Brain microvascular endothelial cell (primary cell): Measurements from ENCODE around the gene SPTLC3.
A peak's percentile ranks its signal among the peaks of the same experiment; 100 is the strongest.

Experiments used
- DNase-seq: peaks from one replicate; pipeline ENCODE4 v3.0.0-alpha.2; 2020
- H3K27ac ChIP-seq: fragments of 250-450 bp; sonication (Bioruptor Pico); 2 replicates; pipeline ENCODE4 v1.5.1; 2020; ENCODE audit warnings: mild to moderate bottlenecking, moderate library complexity
- H3K27me3 ChIP-seq: fragments of 250-450 bp; sonication (Bioruptor Pico); replicated peaks from 2 replicates; pipeline ENCODE4 v1.5.1; 2020; ENCODE audit warnings: mild to moderate bottlenecking
- H3K36me3 ChIP-seq: fragments of 250-450 bp; sonication (Bioruptor Pico); replicated peaks from 2 replicates; pipeline ENCODE4 v1.5.1; 2020; ENCODE audit warnings: mild to moderate bottlenecking
- H3K4me3 ChIP-seq: 2 replicates; pipeline ENCODE4 v1.5.1; 2011; ENCODE audit warnings: low read depth, mild to moderate bottlenecking, control low read depth, low read length, moderate library complexity
- in situ Hi-C: cut with HindIII; loops from 2 replicates; pipeline ENCODE4 v1.10.0; 2017; ENCODE audit warnings: low sequenced_read_pairs, low pct_ligation_motif_present
- TF ChIP-seq, protein P1 (sequence below): IDR thresholded peaks from 2 replicates; pipeline ENCODE4 v1.5.1; 2011; ENCODE audit warnings: low read depth, mild to moderate bottlenecking, moderate library complexity, low read length, control low read depth, inconsistent platforms; ENCODE audit errors: missing control alignments

The SPTLC3 gene

GRCh38 chr20:13035399-13036152 is 26.8 kb downstream of the SPTLC3 start:
- Histone ChIP-seq H3K4me3 (no peak overlapping the region), H3K36me3 (no peaks in the 10 kb centered on the region), H3K27me3 (no peaks in the 10 kb centered on the region), H3K27ac (no peak overlapping the region)
- DNase-seq, result no peak
- TF ChIP-seq, protein P1, sequence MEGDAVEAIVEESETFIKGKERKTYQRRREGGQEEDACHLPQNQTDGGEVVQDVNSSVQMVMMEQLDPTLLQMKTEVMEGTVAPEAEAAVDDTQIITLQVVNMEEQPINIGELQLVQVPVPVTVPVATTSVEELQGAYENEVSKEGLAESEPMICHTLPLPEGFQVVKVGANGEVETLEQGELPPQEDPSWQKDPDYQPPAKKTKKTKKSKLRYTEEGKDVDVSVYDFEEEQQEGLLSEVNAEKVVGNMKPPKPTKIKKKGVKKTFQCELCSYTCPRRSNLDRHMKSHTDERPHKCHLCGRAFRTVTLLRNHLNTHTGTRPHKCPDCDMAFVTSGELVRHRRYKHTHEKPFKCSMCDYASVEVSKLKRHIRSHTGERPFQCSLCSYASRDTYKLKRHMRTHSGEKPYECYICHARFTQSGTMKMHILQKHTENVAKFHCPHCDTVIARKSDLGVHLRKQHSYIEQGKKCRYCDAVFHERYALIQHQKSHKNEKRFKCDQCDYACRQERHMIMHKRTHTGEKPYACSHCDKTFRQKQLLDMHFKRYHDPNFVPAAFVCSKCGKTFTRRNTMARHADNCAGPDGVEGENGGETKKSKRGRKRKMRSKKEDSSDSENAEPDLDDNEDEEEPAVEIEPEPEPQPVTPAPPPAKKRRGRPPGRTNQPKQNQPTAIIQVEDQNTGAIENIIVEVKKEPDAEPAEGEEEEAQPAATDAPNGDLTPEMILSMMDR, result no peak
- in situ Hi-C loops, result no loop called here

- DNase-seq, result peak; percentile 60
Measured at GRCh38 chr20:13037727-13038126, 29.0 kb downstream of the SPTLC3 start.

DNA sequence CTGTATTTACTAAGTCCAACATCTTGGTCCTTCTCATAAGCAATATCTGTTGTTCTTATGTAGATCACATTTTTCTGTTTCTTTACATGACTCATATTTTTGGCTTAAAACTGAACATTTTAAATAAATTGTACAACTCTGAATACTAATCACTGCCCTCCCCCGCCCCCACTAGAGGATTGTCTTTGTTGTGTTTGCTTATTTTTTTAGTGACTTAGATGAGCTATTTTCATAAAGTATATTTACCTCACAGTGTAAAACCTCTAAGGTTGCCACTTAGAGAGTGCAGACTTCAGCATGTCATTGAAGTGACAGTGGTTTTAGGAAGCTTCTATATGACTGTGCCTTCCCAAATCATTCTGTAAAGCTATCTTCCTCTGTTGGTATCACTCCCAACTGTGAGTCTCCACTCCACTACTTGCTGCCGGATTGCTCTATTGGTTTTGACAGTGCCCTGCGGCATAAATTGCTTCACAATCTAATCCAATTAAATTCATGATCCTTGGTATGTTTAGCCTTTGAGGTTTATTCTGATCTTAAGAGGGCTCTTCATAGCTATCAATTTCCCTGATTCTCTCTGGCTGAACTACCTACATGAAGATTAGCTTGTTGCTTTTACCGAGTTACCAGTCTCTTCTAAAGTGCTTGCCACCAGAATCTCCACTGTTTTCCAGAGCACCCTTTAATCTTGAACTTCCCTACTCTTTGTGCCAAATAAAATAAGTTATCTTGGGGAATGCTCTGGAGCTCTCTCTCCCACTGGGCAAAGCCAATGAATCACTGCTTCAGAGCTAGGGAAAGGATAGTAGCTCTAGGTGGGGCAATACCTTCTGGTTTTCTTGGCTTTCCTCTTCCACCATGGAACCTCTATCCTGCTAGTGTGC is 33.0 kb downstream of the SPTLC3 start:
- in situ Hi-C loops, result no loop called here
- Histone ChIP-seq H3K27me3 (no peaks in the 10 kb centered on the region), H3K27ac (no peak overlapping the region), H3K4me3 (no peak overlapping the region), H3K36me3 (no peaks in the 10 kb centered on the region)
- no peak for DNase-seq
- TF ChIP-seq, protein P1, result no peak

More at GRCh38 chr20:13037727-13038126, 29.0 kb downstream of the SPTLC3 start:
- H3K27me3 ChIP-seq, result no peaks in the 10 kb centered on the region
- TF ChIP-seq, protein P1, result no peak
- no peak overlapping the region for H3K27ac ChIP-seq
- in situ Hi-C loops, result no loop called here
- no peaks in the 10 kb centered on the region for H3K36me3 ChIP-seq
- H3K4me3 ChIP-seq, result no peak overlapping the region

- H3K36me3 ChIP-seq, result no peaks in the 10 kb centered on the region
- in situ Hi-C loops, result no loop called here
- TF ChIP-seq, protein P1, result no peak
- no peak for DNase-seq
- H3K27me3 ChIP-seq, result no peaks in the 10 kb centered on the region
- no peak overlapping the region for H3K27ac ChIP-seq
- no peak overlapping the region for H3K4me3 ChIP-seq
Measured at GRCh38 chr20:13042458-13042794, 33.7 kb downstream of the SPTLC3 start.

DNA sequence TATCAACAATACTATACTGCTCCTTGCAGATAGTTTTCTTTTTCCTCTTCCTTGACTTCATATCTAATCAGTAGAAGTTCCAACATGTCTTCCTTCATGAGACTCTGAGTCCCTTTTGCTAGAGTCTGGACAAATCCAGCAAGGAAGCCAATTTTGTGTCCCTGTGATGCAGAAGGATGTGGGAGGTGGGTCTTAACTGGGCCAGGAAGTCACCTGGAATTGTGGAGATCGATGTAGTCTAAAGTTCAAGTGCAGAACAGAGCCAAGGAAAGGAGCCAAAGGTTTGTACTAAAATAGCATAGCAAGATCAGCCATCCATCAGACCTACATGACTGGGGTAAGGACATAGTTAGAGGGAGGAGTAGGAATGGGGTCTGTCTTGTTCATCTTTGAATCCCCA is 37.6 kb downstream of the SPTLC3 start:
- Histone ChIP-seq H3K4me3 (no peak overlapping the region), H3K27ac (no peak overlapping the region), H3K27me3 (no peaks in the 10 kb centered on the region), H3K36me3 (no peaks in the 10 kb centered on the region)
- in situ Hi-C loops, result no loop called here
- DNase-seq, result no peak
- TF ChIP-seq, protein P1, result no peak
